ENCODE results near the gene DHRS4L2. TPM values are rescaled to one million over a fixed set of nuclear protein-coding genes. Genes with fewer than 3 reads are reported as not detected.
"Not testable (repeated sequence)": the region's sequence is repeated elsewhere in the genome, so short reads cannot be mapped to it uniquely, and the experiment has no call there.

Gene DHRS4L2
- total RNA-seq, 2 donors from 2014 or later, result 32.5 to 43.8 TPM

DNA sequence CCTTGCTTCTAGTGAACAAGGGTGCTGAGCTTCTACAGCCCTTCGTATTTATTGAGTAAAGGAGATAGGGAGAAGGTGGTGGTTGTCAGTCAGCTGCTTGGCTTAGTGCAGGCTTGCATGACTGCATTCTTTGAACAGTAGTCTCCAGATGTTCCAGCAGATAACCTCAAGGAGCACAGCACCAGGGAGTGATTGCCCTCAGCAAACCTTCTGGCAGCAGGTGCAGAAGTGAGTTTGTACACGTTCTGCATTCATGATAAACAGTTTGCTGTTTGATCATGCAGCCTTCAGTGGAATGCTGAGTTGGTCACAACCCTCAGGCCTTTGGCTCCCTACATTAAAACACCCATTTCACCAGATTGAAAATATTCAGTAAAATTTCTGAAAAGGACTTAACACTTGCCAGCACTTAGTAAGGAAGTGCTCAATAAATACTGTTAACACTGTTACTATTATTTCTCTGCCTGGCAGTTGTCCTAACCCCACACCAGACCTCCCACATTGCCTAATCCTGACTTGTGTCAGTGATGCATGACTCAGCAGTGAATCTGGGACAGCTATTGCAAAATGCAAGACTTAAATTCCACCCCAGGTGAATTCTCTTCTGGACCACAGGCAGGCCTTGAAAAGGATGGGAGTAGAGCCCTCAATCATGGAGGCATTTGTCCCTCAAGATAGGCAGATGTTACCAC is 44.1 kb downstream of the DHRS4L2 start:
- DNase-seq, result no peak
- TF ChIP-seq, protein P1, sequence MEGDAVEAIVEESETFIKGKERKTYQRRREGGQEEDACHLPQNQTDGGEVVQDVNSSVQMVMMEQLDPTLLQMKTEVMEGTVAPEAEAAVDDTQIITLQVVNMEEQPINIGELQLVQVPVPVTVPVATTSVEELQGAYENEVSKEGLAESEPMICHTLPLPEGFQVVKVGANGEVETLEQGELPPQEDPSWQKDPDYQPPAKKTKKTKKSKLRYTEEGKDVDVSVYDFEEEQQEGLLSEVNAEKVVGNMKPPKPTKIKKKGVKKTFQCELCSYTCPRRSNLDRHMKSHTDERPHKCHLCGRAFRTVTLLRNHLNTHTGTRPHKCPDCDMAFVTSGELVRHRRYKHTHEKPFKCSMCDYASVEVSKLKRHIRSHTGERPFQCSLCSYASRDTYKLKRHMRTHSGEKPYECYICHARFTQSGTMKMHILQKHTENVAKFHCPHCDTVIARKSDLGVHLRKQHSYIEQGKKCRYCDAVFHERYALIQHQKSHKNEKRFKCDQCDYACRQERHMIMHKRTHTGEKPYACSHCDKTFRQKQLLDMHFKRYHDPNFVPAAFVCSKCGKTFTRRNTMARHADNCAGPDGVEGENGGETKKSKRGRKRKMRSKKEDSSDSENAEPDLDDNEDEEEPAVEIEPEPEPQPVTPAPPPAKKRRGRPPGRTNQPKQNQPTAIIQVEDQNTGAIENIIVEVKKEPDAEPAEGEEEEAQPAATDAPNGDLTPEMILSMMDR (IDR thresholded peaks at IDR 0.05), result no peak
- Histone ChIP-seq H3K27ac (no peak overlapping the region), H3K9ac (ENCODE audit: low read depth in 2 of 2, low read length in 2 of 2) (no peak overlapping the region), H3K36me3 (no peaks in the 10 kb centered on the region), H3K27me3 (no peaks in the 10 kb centered on the region), H3K4me1 (no peaks in the 10 kb centered on the region), H3K9me3 (no peaks in the 10 kb centered on the region), H3K4me3 (no peak overlapping the region)
- intact Hi-C loops (cut with DNase I), result no loop called here

- H3K36me3 ChIP-seq; H3K9me3 ChIP-seq; intact Hi-C loops (cut with DNase I); H3K9ac ChIP-seq (ENCODE audit: low read depth in 2 of 2, low read length in 2 of 2); H3K27me3 ChIP-seq; DNase-seq; H3K4me1 ChIP-seq: not testable (repeated sequence)
- H3K4me3 ChIP-seq, result peak overlapping the region; percentile 61
- H3K27ac ChIP-seq, result peak overlapping the region; percentile 96
These were observed 47.0 kb downstream of the DHRS4L2 start for GRCh38 chr14:24035769-24036168.

- Histone ChIP-seq H3K4me3 (peak overlapping the region; percentile 61), H3K9ac (ENCODE audit: low read depth in 2 of 2, low read length in 2 of 2) (peak overlapping the region; percentile 75 to 78), H3K27me3 (no peaks in the 10 kb centered on the region), H3K9me3 (no peaks in the 10 kb centered on the region), H3K27ac (peak overlapping the region; percentile 96), H3K4me1 (no peaks in the 10 kb centered on the region), H3K36me3 (no peaks in the 10 kb centered on the region)
- intact Hi-C loops (cut with DNase I), result no loop called here
- TF ChIP-seq, protein P1 (IDR thresholded peaks at IDR 0.05), result peak; percentile 75
- peak; percentile 90 for DNase-seq
These were observed 47.6 kb downstream of the DHRS4L2 start for GRCh38 chr14:24036169-24036962.

- Histone ChIP-seq H3K4me3 (peak overlapping the region; percentile 61), H3K9ac (ENCODE audit: low read depth in 2 of 2, low read length in 2 of 2) (peak overlapping the region; percentile 75 to 78), H3K27ac (peak overlapping the region; percentile 96)
- DNase-seq; H3K27me3 ChIP-seq; H3K9me3 ChIP-seq; intact Hi-C loops (cut with DNase I); H3K4me1 ChIP-seq; H3K36me3 ChIP-seq: not testable (repeated sequence)
These were observed 48.4 kb downstream of the DHRS4L2 start for GRCh38 chr14:24036963-24037657.

GRCh38 chr14:24037658-24038037 is 48.9 kb downstream of the DHRS4L2 start:
- no peak overlapping the region for H3K4me3 ChIP-seq
- no peaks in the 10 kb centered on the region for H3K9me3 ChIP-seq
- no peaks in the 10 kb centered on the region for H3K27me3 ChIP-seq
- intact Hi-C loops (cut with DNase I), result no loop called here
- H3K36me3 ChIP-seq, result no peaks in the 10 kb centered on the region
- TF ChIP-seq, protein P1 (IDR thresholded peaks at IDR 0.05), result no peak
- no peaks in the 10 kb centered on the region for H3K4me1 ChIP-seq
- no peak overlapping the region for H3K27ac ChIP-seq
- peak; percentile 64 for DNase-seq
- no peak overlapping the region for H3K9ac ChIP-seq (ENCODE audit: low read depth in 2 of 2, low read length in 2 of 2)

GRCh38 chr14:24038686-24039085 is 50.0 kb downstream of the DHRS4L2 start:
- TF ChIP-seq, protein P1 (IDR thresholded peaks at IDR 0.05), result no peak
- no peaks in the 10 kb centered on the region for H3K36me3 ChIP-seq
- no peaks in the 10 kb centered on the region for H3K27me3 ChIP-seq
- DNase-seq, result no peak
- intact Hi-C loops (cut with DNase I), result no loop called here
- no peak overlapping the region for H3K27ac ChIP-seq
- H3K9ac ChIP-seq (ENCODE audit: low read depth in 2 of 2, low read length in 2 of 2), result no peak overlapping the region
- no peak overlapping the region for H3K4me3 ChIP-seq
- no peaks in the 10 kb centered on the region for H3K9me3 ChIP-seq
- H3K4me1 ChIP-seq, result no peaks in the 10 kb centered on the region

Data from colonic mucosa (tissue), 4 donors.